ENCODE measurements around the gene SMIM10L2A.

- TF ChIP-seq MAX (IDR thresholded peaks at IDR 0.05) (no peak), EP300 (IDR thresholded peaks at IDR 0.05; ENCODE audit: borderline replicate concordance) (no peak), TAF1 (IDR thresholded peaks at IDR 0.05; ENCODE audit: low read depth) (no peak), REST (IDR thresholded peaks at IDR 0.05; ENCODE audit: low read depth) (no peak), FOXM1 (IDR thresholded peaks at IDR 0.05; ENCODE audit: borderline replicate concordance, low read depth) (no peak), YY1 (IDR thresholded peaks at IDR 0.05; ENCODE audit: low read depth) (no peak), ZBTB7A (IDR thresholded peaks at IDR 0.05; ENCODE audit: low read depth) (no peak), TCF12 (IDR thresholded peaks at IDR 0.05; ENCODE audit: low read depth) (no peak), CEBPB (IDR thresholded peaks at IDR 0.05) (no peak), NFIC (IDR thresholded peaks at IDR 0.05) (no peak)
Observed at GRCh38 chrX:135410861-135411627, 10.7 kb upstream of the SMIM10L2A start.
